ENCODE results near the gene MRTO4.

DNA sequence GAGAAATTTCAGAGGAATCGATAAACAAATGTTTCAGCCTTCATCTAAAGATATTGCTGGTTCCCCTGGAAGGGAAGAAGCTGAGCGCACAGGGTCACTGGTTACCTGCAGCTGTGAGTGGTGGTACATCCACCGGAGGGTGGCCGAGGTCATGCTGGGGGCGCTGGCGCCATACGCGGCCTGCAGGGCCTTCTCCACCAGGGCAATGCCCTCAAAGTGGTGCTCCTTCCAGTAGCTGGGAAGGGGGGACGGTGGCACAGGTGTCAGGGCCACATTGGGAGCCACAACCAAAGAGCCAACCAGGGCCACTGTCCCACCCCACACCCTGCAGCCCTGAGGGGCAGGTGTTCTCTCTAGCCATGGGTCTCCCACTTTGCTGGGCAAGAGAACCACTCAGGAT is 32.3 kb downstream of the MRTO4 start:
- TF ChIP-seq POLR2A (IDR thresholded peaks at IDR 0.05; ENCODE audit: low read length) (no peak), GATA1 (IDR thresholded peaks at IDR 0.05; ENCODE audit: low read depth, low read length) (no peak)
